LHCN-M2 (cell line): ENCODE results near the gene TCF7L1. TPM values are rescaled to one million over a fixed set of nuclear protein-coding genes. Genes with fewer than 3 reads are reported as not detected.
A peak's percentile ranks its signal among the peaks of the same experiment; 100 is the strongest.
"Not testable (repeated sequence)": the region's sequence is repeated elsewhere in the genome, so short reads cannot be mapped to it uniquely, and the experiment has no call there.

ENCODE experiments used
- DNase-seq: peaks from one replicate; pipeline ENCODE4 v3.0.0-alpha.2; 2012; ENCODE audit warnings: low read depth
- total RNA-seq: library from RNA; depleted of rRNA; stranded (reverse); fragments of >200 nt; gene quantifications from 2 replicates; pipeline ENCODE4 v1.2.3, GENCODE V29; 2014

Gene TCF7L1
- total RNA-seq, 1 experiment from 2014 or later, result 0.46 TPM

GRCh38 chr2:85183076-85183475 is 49.9 kb downstream of the TCF7L1 start:
- no peak for DNase-seq

- no peak for DNase-seq
Measured at GRCh38 chr2:85183479-85183878, 50.3 kb downstream of the TCF7L1 start.

GRCh38 chr2:85184231-85184630 is 51.0 kb downstream of the TCF7L1 start:
- no peak for DNase-seq

- DNase-seq, result no peak
Measured at GRCh38 chr2:85184990-85185389, 51.8 kb downstream of the TCF7L1 start.

- DNase-seq, result no peak
Measured at GRCh38 chr2:85185431-85185940, 52.3 kb downstream of the TCF7L1 start.

GRCh38 chr2:85187069-85187468 is 53.9 kb downstream of the TCF7L1 start:
- DNase-seq, result no peak

- DNase-seq, result no peak
Measured at GRCh38 chr2:85188852-85189251, 55.7 kb downstream of the TCF7L1 start.

- DNase-seq, result no peak
Measured at GRCh38 chr2:85189606-85190270, 56.5 kb downstream of the TCF7L1 start.

GRCh38 chr2:85191157-85191556 is 58.0 kb downstream of the TCF7L1 start:
- no peak for DNase-seq

GRCh38 chr2:85194780-85195480 is 61.7 kb downstream of the TCF7L1 start:
- no peak for DNase-seq

- no peak for DNase-seq
Measured at GRCh38 chr2:85195956-85196355, 62.8 kb downstream of the TCF7L1 start.

- no peak for DNase-seq
Measured at GRCh38 chr2:85199698-85200097, 66.5 kb downstream of the TCF7L1 start.

GRCh38 chr2:85209887-85210286 is 76.7 kb downstream of the TCF7L1 start:
- no peak for DNase-seq

- DNase-seq, result no peak
Measured at GRCh38 chr2:85210511-85210910, 77.3 kb downstream of the TCF7L1 start.

- not testable (repeated sequence) for DNase-seq
Measured at GRCh38 chr2:85211606-85212005, 78.4 kb downstream of the TCF7L1 start.

GRCh38 chr2:85212841-85213240 is 79.6 kb downstream of the TCF7L1 start:
- DNase-seq, result no peak

GRCh38 chr2:85213404-85213803 is 80.2 kb downstream of the TCF7L1 start:
- DNase-seq, result no peak

- DNase-seq, result no peak
Measured at GRCh38 chr2:85213901-85214512, 80.8 kb downstream of the TCF7L1 start.

- no peak for DNase-seq
Measured at GRCh38 chr2:85215081-85215447, 81.9 kb downstream of the TCF7L1 start.

- peak; percentile 43 for DNase-seq
Measured at GRCh38 chr2:85215448-85216401, 82.5 kb downstream of the TCF7L1 start.

GRCh38 chr2:85216927-85217326 is 83.7 kb downstream of the TCF7L1 start:
- DNase-seq, result no peak
